Activated CD8-positive, alpha-beta T cell treated with anti-CD3 and anti-CD28 coated beads, Interleukin-2, amount 10 ng/mL, durations not matched to agents 7 days and 5 days (primary cell): ENCODE data around the gene SMCO2. TPM values are rescaled to one million over a fixed set of nuclear protein-coding genes. Genes with fewer than 3 reads are reported as not detected.

ENCODE experiments used
- ATAC-seq: fragments of 150-1000 bp; cut with Tn5 transposase; one replicate; pipeline ENCODE4 v1.10.0; 2021; ENCODE audit warnings: moderate library complexity
- CTCF ChIA-PET: fragments of 350-600 bp; sonication (Branson Sonifier 250); formaldehyde crosslinking; loops from one replicate; lab custom pipeline; 2021; ENCODE audit warnings: antibody characterized with exemption; lab: Charles Lee
- POLR2A ChIA-PET: fragments of 350-600 bp; sonication (Branson Sonifier 250); formaldehyde crosslinking; loops from one replicate; lab custom pipeline; 2021; ENCODE audit warnings: antibody characterized with exemption; lab: Charles Lee
- DNase-seq: peaks from one replicate; pipeline ENCODE4 v3.0.0-alpha.2; 2020
- H3K27ac Mint-ChIP-seq: one replicate; pipeline ENCODE4 v1.8.0; 2021; ENCODE audit warnings: mild to moderate bottlenecking, mixed read lengths
- H3K27me3 Mint-ChIP-seq: one replicate; pipeline ENCODE4 v1.8.0; 2021; ENCODE audit warnings: low read depth, mixed read lengths
- H3K36me3 Mint-ChIP-seq: one replicate; pipeline ENCODE4 v1.8.0; 2021; ENCODE audit warnings: low read depth, mixed read lengths
- H3K4me1 Mint-ChIP-seq: one replicate; pipeline ENCODE4 v1.8.0; 2021; ENCODE audit warnings: low read depth, mixed read lengths
- H3K4me3 Mint-ChIP-seq: one replicate; pipeline ENCODE4 v1.8.0; 2021; ENCODE audit warnings: mild to moderate bottlenecking, mixed read lengths
- H3K9me3 Mint-ChIP-seq: one replicate; pipeline ENCODE4 v1.8.0; 2022; ENCODE audit warnings: mixed read lengths; ENCODE audit not compliant: insufficient read depth
- total RNA-seq, 2 experiments: library from RNA; stranded (reverse); gene quantifications; one replicate each; pipeline ENCODE4 v1.2.3, GENCODE V29; 2021

SMCO2 gene
- total RNA-seq, 2 experiments from 2014 or later, result 0.61 TPM; not detected in 1

DNA sequence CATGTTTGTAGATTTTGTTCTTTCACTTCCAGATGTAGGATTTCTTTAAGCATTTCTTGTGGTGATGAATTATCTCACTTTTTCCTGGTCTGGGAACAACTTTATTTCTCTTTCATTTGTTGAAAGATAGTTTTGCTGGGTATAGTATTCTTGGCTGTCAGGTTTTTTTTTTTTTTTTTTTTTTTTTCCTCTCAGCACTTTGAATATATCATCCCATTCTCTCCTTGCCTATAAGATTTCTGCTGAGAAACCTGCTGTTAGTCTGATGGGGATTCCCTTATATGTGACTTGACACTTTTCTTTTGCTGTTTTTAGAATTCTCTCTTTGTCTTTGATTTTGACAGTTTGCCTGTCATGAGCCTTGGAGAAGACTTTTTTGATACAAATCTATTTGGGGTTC is 30.5 kb downstream of the SMCO2 start:
- ATAC-seq, result no peak
- CTCF ChIA-PET, result no interaction called here
- Mint-ChIP-seq H3K9me3 (peaks cover 52% of the 10 kb centered on the region), H3K4me3 (no peak overlapping the region), H3K36me3 (peaks cover 57% of the 10 kb centered on the region), H3K27me3 (no peaks in the 10 kb centered on the region), H3K4me1 (peaks cover 30% of the 10 kb centered on the region), H3K27ac (no peak overlapping the region)
- DNase-seq, result no peak
- POLR2A ChIA-PET, result no interaction called here

DNA sequence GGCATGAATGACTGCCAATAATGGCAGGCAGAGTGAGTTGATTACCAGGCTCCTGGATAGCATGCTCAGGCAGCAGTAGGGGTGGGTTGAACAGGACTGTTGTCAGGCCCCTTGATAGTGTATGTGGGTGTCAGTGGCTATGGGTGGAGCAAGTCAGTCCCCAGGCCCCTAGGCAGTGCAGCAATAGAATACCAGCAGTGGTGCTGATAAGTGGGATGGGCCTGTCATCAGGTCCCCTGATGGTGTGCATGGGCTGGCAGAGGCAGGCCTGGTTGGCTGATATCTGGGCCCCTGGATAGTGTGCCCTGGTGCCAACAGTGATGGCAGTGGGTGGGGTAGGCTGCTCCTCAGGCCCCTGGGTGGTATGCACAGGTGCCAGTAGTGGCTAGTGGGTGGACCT is 32.4 kb downstream of the SMCO2 start:
- Mint-ChIP-seq H3K27ac (no peak overlapping the region), H3K27me3 (no peaks in the 10 kb centered on the region), H3K9me3 (peaks cover 47% of the 10 kb centered on the region), H3K4me1 (peaks cover 11% of the 10 kb centered on the region), H3K36me3 (peaks cover 49% of the 10 kb centered on the region), H3K4me3 (no peak overlapping the region)
- DNase-seq (no peak), ATAC-seq (no peak)
- ChIA-PET POLR2A (no interaction called here), CTCF (no interaction called here)

DNA sequence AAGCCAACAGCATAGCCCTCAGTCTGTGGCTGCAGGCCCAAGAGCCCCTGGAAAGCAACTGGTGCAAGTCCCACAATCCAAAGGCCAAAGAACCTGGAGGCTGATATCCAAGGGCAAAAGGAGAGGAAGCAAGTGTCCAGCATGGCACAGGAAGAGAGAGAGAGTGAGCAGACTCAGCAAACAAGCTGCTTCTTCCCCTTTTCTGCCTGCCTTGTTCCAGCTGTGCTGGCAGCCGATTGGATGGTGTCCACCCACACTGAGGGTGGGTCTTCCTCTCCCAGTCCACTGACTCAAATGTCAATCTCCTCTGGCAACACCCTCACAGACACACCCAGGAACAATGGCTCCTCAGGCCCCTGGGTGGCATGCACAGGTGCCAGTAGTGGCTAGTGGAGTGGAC is 33.5 kb downstream of the SMCO2 start:
- ATAC-seq, result no peak
- Mint-ChIP-seq H3K27me3 (no peaks in the 10 kb centered on the region), H3K9me3 (peaks cover 44% of the 10 kb centered on the region), H3K36me3 (peaks cover 41% of the 10 kb centered on the region), H3K4me1 (peaks cover 2% of the 10 kb centered on the region), H3K27ac (no peak overlapping the region), H3K4me3 (no peak overlapping the region)
- POLR2A ChIA-PET, result no interaction called here
- CTCF ChIA-PET, result no interaction called here
- no peak for DNase-seq

DNA sequence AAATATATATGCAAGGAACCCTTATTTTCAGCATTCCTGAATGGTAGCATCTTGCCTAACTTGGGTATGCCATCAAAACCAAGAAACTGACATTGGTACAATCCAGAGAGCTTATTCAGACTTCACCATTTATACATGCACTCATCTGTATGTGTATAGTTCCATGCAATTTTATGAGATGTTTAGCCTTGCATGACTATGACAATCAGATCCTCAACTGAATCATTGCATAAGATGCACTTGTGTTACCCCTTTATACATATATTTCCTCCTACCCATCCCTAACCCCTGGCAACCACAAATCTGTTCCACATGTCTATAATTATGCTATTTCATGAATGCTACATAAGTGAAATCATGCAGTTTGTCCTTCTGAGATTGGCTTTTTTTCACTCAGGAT is 40.4 kb downstream of the SMCO2 start:
- ChIA-PET POLR2A (no interaction called here), CTCF (interaction anchor here (2.9 kb wide), 1 partner anchor 52 kb away, joined by 21 read pairs; no protein-coding TSS in a partner anchor)
- H3K4me1 Mint-ChIP-seq, result peaks cover 11% of the 10 kb centered on the region
- H3K9me3 Mint-ChIP-seq, result peaks cover 5% of the 10 kb centered on the region
- H3K27me3 Mint-ChIP-seq, result peaks cover 3% of the 10 kb centered on the region
- no peak overlapping the region for H3K4me3 Mint-ChIP-seq
- no peak for DNase-seq
- H3K36me3 Mint-ChIP-seq, result peaks cover 15% of the 10 kb centered on the region
- ATAC-seq, result no peak
- no peak overlapping the region for H3K27ac Mint-ChIP-seq

DNA sequence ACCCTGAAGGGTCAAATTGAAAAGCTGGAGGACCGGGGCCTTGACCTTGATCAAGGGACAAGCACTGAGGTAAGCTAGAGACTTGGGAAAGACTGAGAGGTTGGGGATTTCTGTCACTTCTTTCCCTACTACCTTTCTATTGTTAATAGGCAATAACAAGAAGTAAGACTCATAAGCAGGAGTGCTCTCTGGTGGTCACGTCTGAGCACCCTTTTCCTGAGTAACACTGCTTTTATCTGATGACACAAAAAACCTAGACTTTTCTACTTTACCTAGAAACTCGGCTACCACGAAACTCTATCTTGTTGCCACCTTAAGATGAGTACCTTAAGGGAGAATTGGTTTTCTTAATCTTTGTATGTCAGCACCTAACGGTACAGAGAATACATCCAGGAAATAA is 41.9 kb downstream of the SMCO2 start:
- CTCF ChIA-PET, result interaction anchor here (1.3 to 2.9 kb wide), 4 partner anchors 18 to 64 kb away, joined by 3 to 21 read pairs (median 4); no protein-coding TSS in a partner anchor
- Mint-ChIP-seq H3K27ac (no peak overlapping the region), H3K27me3 (peaks cover 9% of the 10 kb centered on the region), H3K9me3 (peaks cover 5% of the 10 kb centered on the region), H3K36me3 (peaks cover 15% of the 10 kb centered on the region), H3K4me3 (no peak overlapping the region), H3K4me1 (peaks cover 11% of the 10 kb centered on the region)
- ATAC-seq, result peak; percentile 30
- POLR2A ChIA-PET, result no interaction called here
- peak; percentile 47 for DNase-seq

DNA sequence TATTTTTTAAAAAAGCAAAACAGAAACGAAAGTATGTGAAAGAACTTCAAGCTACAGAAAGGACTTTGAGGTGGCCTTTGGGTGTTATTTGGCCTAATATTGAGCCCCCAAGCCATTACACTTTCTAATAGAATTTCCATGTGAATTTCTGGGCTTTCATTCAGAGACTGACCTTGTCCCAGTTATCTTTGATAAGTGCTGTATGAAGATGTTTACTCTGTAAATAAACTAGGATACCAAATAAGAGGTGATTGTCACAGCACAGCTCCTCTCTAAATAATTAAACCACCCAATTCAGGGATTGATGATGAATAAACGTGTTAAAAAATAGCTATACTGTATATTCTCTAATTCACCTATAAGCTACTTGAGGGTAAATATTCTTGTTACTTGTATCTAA is 44.7 kb downstream of the SMCO2 start:
- DNase-seq (no peak), ATAC-seq (no peak)
- POLR2A ChIA-PET, result no interaction called here
- H3K27ac Mint-ChIP-seq, result no peak overlapping the region
- no peak overlapping the region for H3K4me3 Mint-ChIP-seq
- H3K9me3 Mint-ChIP-seq, result peaks cover 5% of the 10 kb centered on the region
- peaks cover 13% of the 10 kb centered on the region for H3K36me3 Mint-ChIP-seq
- H3K27me3 Mint-ChIP-seq, result peaks cover 13% of the 10 kb centered on the region
- CTCF ChIA-PET, result interaction anchor here (1.8 kb wide), 1 partner anchor 107 kb away, joined by 4 read pairs; no protein-coding TSS in a partner anchor
- peaks cover 11% of the 10 kb centered on the region for H3K4me1 Mint-ChIP-seq

DNA sequence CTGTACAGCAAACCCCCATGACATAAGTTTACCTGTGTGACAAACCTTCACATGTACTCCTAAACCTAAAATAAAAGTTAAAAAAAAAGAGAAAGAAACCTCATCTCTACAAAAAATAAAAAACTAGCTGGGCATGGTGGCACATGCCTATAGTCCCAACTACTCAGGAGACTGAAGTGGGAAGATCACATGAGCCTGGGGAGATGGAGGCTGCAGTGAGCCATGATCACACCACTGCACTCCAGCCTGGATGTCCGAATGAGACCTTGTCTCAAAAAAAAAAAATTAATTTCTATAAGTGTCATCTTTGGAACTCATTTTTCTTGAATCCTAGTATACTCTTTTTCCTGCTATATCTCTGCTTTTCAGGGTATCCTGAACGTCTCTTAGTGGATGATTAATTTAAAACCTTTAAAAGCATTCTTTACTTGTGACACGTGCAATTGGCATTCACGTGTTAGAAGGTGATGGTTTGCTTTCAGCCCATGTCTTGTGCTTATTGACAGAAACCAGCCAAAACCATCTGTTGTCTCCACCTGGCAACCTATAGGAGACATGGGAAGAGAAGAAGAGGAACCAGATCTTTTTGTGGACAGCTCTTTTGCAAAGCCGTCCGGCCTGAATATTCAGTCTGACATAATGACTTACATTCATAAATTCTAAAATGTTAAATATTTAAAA is 46.9 kb downstream of the SMCO2 start:
- H3K27me3 Mint-ChIP-seq, result peaks cover 18% of the 10 kb centered on the region
- ATAC-seq (no peak), DNase-seq (no peak)
- peaks cover 16% of the 10 kb centered on the region for H3K36me3 Mint-ChIP-seq
- H3K27ac Mint-ChIP-seq, result no peak overlapping the region
- ChIA-PET POLR2A (no interaction called here), CTCF (no interaction called here)
- H3K4me3 Mint-ChIP-seq, result no peak overlapping the region
- H3K9me3 Mint-ChIP-seq, result peaks cover 5% of the 10 kb centered on the region
- peaks cover 18% of the 10 kb centered on the region for H3K4me1 Mint-ChIP-seq

DNA sequence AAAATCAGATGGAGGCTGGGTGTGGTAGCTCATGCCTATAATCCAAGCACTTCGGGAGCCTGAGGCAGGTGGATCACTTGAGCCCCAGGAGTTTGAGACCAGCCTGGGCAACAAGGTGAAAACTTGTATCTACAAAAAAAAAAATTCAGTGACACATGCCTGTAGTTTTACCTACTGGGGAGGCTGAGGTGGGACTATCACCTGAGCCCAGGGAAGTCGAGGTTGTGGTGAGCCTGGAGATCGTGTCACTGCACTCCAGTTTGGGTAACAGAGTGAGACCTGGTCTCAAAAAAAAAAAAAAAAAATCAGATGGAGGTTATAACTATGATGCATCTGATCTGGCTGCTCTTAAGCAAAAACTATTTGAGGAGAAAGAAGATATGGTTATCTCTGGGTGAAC is 50.9 kb downstream of the SMCO2 start:
- Mint-ChIP-seq H3K27me3 (peaks cover 16% of the 10 kb centered on the region), H3K9me3 (no peaks in the 10 kb centered on the region), H3K27ac (no peak overlapping the region), H3K36me3 (peaks cover 30% of the 10 kb centered on the region), H3K4me3 (no peak overlapping the region), H3K4me1 (peaks cover 42% of the 10 kb centered on the region)
- POLR2A ChIA-PET, result interaction anchor here (1.0 kb wide), 1 partner anchor 37 kb away, joined by 3 read pairs; no protein-coding TSS in a partner anchor
- DNase-seq (no peak), ATAC-seq (no peak)
- CTCF ChIA-PET, result interaction anchor here (1.6 to 2.8 kb wide), 2 partner anchors 62 to 155 kb away, joined by 6 to 12 read pairs; no protein-coding TSS in a partner anchor

DNA sequence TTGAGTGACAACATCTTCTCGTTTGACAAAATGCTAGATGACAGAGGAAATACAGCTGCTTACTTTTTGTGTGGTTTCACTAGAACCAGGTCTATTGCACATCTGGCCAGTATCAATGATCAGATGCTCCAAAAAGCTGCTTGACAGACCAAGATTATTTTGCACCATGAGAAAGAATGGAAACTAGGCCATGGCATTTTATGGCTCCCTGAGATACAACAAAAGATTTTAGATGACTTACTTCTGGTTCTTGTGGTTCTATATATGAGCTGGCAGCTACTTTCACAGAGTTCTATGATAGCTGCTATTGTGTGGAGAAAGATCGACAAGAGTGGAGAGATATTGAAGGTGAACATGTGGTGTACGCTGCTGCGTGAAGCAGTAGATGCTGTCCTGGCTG is 51.6 kb downstream of the SMCO2 start:
- Mint-ChIP-seq H3K27me3 (peaks cover 13% of the 10 kb centered on the region), H3K4me3 (no peak overlapping the region), H3K36me3 (peaks cover 33% of the 10 kb centered on the region), H3K4me1 (peaks cover 44% of the 10 kb centered on the region), H3K27ac (peak overlapping the region; percentile 31), H3K9me3 (no peaks in the 10 kb centered on the region)
- POLR2A ChIA-PET, result interaction anchor here (1.0 kb wide), 1 partner anchor 36 kb away, joined by 3 read pairs; no protein-coding TSS in a partner anchor
- DNase-seq, result peak; percentile 25
- CTCF ChIA-PET, result interaction anchor here (1.6 to 2.8 kb wide), 2 partner anchors 63 to 154 kb away, joined by 6 to 12 read pairs; no protein-coding TSS in a partner anchor
- ATAC-seq, result peak; percentile 84

DNA sequence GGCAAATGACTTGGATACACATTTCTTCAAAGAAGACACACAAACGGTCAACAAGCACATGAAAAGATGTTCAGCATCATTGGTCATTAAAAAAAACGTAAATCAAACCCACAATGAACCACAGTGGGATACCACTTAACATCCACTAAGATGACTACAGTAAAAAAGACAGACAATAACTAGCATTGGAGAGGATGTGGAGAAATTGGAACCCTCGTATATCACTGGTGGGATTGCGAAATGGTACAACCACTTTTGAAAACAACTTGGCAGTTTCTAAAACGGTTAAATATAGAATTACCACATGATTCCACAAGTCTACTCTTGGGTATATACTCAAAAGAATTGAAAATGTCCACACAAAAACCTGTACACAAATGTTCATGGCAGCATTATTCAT is 52.2 kb downstream of the SMCO2 start:
- no peaks in the 10 kb centered on the region for H3K9me3 Mint-ChIP-seq
- H3K27ac Mint-ChIP-seq, result no peak overlapping the region
- H3K27me3 Mint-ChIP-seq, result peaks cover 13% of the 10 kb centered on the region
- no peak overlapping the region for H3K4me3 Mint-ChIP-seq
- H3K36me3 Mint-ChIP-seq, result peaks cover 33% of the 10 kb centered on the region
- DNase-seq, result no peak
- POLR2A ChIA-PET, result no interaction called here
- no peak for ATAC-seq
- CTCF ChIA-PET, result interaction anchor here (1.6 to 2.8 kb wide), 2 partner anchors 64 to 154 kb away, joined by 6 to 12 read pairs; no protein-coding TSS in a partner anchor
- H3K4me1 Mint-ChIP-seq, result peaks cover 44% of the 10 kb centered on the region

DNA sequence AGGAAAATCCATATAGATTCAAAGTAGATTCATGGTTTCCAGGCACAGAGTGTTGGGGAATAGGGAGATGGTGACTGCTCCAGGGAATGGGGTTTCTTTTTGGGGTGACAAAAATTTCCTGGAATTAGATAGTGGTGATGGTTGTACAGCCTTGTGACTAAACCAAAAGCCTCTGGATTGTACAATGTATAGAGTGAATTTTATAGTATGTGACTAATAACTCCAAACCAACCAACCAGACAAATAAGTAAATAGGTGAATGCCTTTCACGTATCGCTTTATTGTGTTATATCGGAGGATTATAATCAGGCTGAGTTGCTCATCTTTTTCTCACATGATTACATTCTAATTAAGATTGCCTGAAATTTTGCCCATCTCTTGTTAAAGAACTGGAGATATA is 52.8 kb downstream of the SMCO2 start:
- no peaks in the 10 kb centered on the region for H3K9me3 Mint-ChIP-seq
- peaks cover 35% of the 10 kb centered on the region for H3K36me3 Mint-ChIP-seq
- ATAC-seq (no peak), DNase-seq (no peak)
- H3K27me3 Mint-ChIP-seq, result peaks cover 13% of the 10 kb centered on the region
- CTCF ChIA-PET, result no interaction called here
- no peak overlapping the region for H3K27ac Mint-ChIP-seq
- peaks cover 44% of the 10 kb centered on the region for H3K4me1 Mint-ChIP-seq
- POLR2A ChIA-PET, result no interaction called here
- H3K4me3 Mint-ChIP-seq, result no peak overlapping the region

DNA sequence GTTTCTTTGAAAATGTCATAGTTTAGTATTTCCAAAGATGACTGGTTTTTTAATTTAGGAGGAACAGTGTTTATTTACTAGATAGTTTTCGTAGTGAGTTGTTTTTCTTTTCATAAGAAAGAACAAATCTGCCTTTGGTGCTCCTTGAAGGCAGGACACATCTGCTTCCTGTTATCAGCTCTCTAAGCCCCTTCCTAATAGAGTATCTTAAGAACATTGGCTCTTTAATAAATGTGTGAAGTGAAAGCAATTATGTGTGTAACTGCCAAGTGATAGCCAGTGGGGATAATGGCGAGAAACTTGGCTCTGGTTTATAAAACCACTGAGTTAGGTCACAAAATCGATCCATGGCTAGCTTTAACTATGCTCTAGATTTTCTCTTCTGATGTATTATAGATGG is 54.0 kb downstream of the SMCO2 start:
- peaks cover 12% of the 10 kb centered on the region for H3K27me3 Mint-ChIP-seq
- H3K9me3 Mint-ChIP-seq, result no peaks in the 10 kb centered on the region
- peaks cover 35% of the 10 kb centered on the region for H3K36me3 Mint-ChIP-seq
- peaks cover 44% of the 10 kb centered on the region for H3K4me1 Mint-ChIP-seq
- no peak overlapping the region for H3K4me3 Mint-ChIP-seq
- POLR2A ChIA-PET, result no interaction called here
- CTCF ChIA-PET, result no interaction called here
- no peak for DNase-seq
- no peak for ATAC-seq
- no peak overlapping the region for H3K27ac Mint-ChIP-seq
